ENCODE data around the gene PCCA. TPM values are rescaled to one million over a fixed set of nuclear protein-coding genes. Genes with fewer than 3 reads are reported as not detected.

Gene PCCA
- total RNA-seq, 1 donor from 2014 or later: 15.3 TPM

DNA sequence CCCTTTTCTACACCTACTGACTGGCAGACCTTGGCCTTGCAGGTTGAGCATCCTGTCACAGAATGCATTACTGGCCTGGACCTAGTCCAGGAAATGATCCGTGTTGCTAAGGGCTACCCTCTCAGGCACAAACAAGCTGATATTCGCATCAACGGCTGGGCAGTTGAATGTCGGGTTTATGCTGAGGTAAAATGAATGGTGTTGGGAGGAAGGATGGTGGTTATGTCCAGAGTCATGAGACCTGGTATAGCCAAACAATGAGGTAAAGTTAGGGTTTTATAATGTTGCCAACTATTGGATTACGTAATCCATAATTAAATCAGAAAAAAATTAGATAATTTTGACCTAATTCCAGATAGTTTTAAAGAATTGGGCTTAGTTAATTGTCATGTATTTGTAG lies 212.5 kb downstream of the PCCA start:
- ChIA-PET CTCF (no interaction called here), POLR2A (no interaction called here)
- H3K4me3 Mint-ChIP-seq: no peak overlapping the region
- H3K4me1 Mint-ChIP-seq: no peaks in the 10 kb centered on the region
- intact Hi-C loops (cut with micrococcal nuclease): no loop called here
- no peak overlapping the region for H3K27ac Mint-ChIP-seq
- DNase-seq (no peak), ATAC-seq (ENCODE audit: low read depth) (no peak)
- H3K9me3 Mint-ChIP-seq: no peaks in the 10 kb centered on the region
- no peaks in the 10 kb centered on the region for H3K36me3 Mint-ChIP-seq (ENCODE audit: low read depth)
- H3K27me3 Mint-ChIP-seq: no peaks in the 10 kb centered on the region
- TF ChIP-seq, protein P1, sequence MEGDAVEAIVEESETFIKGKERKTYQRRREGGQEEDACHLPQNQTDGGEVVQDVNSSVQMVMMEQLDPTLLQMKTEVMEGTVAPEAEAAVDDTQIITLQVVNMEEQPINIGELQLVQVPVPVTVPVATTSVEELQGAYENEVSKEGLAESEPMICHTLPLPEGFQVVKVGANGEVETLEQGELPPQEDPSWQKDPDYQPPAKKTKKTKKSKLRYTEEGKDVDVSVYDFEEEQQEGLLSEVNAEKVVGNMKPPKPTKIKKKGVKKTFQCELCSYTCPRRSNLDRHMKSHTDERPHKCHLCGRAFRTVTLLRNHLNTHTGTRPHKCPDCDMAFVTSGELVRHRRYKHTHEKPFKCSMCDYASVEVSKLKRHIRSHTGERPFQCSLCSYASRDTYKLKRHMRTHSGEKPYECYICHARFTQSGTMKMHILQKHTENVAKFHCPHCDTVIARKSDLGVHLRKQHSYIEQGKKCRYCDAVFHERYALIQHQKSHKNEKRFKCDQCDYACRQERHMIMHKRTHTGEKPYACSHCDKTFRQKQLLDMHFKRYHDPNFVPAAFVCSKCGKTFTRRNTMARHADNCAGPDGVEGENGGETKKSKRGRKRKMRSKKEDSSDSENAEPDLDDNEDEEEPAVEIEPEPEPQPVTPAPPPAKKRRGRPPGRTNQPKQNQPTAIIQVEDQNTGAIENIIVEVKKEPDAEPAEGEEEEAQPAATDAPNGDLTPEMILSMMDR (IDR thresholded peaks at IDR 0.05): no peak

DNA sequence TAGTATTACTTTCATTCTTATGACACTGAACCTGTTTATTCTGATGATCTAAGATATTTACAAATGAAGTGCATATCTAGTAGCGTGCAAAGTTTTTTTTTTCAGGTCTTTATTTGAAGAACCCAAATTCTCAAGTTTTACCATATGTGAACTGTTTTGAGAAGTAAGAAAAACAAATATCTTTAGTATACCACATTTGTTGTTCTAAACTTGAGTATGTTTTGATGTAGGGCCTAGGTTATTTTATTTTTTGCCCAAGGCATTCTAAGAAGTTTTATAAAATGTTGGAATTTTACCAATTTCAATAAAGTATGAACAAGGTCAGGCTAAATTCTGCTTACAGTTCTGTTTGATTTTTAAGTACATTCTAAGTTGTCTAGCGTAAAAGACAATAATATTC lies 213.5 kb downstream of the PCCA start:
- CTCF ChIA-PET: no interaction called here
- Mint-ChIP-seq H3K27ac (no peak overlapping the region), H3K27me3 (no peaks in the 10 kb centered on the region), H3K36me3 (ENCODE audit: low read depth) (no peaks in the 10 kb centered on the region), H3K4me3 (no peak overlapping the region), H3K9me3 (no peaks in the 10 kb centered on the region), H3K4me1 (no peaks in the 10 kb centered on the region)
- intact Hi-C loops (cut with micrococcal nuclease): no loop called here
- ATAC-seq (ENCODE audit: low read depth) (no peak), DNase-seq (no peak)
- POLR2A ChIA-PET: no interaction called here
- TF ChIP-seq, protein P1 (IDR thresholded peaks at IDR 0.05): no peak

DNA sequence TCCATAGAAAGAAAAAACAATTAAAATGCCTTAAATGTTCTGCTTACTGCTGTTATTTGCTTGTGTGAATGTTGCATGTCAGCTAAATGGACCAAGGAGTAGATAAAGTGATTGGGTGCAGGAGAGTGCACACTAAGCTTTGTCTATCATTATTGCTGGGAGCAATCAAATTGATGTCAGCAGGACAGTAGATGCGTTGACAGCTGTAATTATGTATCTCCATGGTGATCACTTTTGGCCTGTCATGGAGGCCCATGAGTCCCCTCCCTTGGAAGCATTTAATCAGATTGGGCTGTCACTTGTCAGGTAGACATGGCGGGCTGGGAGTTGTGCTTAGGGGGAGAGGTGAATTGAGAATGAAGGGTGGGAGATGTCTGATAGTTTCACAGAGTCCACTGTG lies 215.3 kb downstream of the PCCA start:
- no peak for DNase-seq
- no peaks in the 10 kb centered on the region for H3K4me1 Mint-ChIP-seq
- H3K36me3 Mint-ChIP-seq (ENCODE audit: low read depth): no peaks in the 10 kb centered on the region
- no peak overlapping the region for H3K27ac Mint-ChIP-seq
- intact Hi-C loops (cut with micrococcal nuclease): no loop called here
- POLR2A ChIA-PET: no interaction called here
- TF ChIP-seq, protein P1 (IDR thresholded peaks at IDR 0.05): no peak
- no peaks in the 10 kb centered on the region for H3K9me3 Mint-ChIP-seq
- no peaks in the 10 kb centered on the region for H3K27me3 Mint-ChIP-seq
- ATAC-seq (ENCODE audit: low read depth): no peak
- H3K4me3 Mint-ChIP-seq: no peak overlapping the region
- CTCF ChIA-PET: no interaction called here

DNA sequence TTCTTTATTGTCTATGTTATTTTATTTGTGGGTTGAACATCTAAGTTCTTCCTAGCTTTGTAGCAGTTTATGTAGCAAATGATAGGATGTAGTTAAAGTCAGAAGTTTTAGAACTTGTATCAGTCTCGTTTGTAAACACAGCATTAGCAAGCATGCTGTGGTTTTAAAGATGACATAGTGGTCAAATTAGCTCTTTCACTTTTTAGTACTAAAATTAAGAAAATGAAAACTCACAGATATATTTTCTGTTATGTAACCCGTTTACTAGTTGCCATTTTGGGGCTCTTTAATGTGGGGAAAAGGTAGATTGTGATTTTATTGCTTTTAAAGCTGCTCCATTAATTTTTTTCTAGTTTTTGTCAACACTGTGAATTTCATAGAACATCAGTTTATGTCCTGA lies 216.5 kb downstream of the PCCA start:
- Mint-ChIP-seq H3K27me3 (no peaks in the 10 kb centered on the region), H3K4me1 (no peaks in the 10 kb centered on the region), H3K27ac (no peak overlapping the region), H3K36me3 (ENCODE audit: low read depth) (no peaks in the 10 kb centered on the region), H3K4me3 (no peak overlapping the region), H3K9me3 (no peaks in the 10 kb centered on the region)
- DNase-seq (no peak), ATAC-seq (ENCODE audit: low read depth) (no peak)
- POLR2A ChIA-PET: no interaction called here
- intact Hi-C loops (cut with micrococcal nuclease): no loop called here
- TF ChIP-seq, protein P1 (IDR thresholded peaks at IDR 0.05): no peak
- CTCF ChIA-PET: no interaction called here

DNA sequence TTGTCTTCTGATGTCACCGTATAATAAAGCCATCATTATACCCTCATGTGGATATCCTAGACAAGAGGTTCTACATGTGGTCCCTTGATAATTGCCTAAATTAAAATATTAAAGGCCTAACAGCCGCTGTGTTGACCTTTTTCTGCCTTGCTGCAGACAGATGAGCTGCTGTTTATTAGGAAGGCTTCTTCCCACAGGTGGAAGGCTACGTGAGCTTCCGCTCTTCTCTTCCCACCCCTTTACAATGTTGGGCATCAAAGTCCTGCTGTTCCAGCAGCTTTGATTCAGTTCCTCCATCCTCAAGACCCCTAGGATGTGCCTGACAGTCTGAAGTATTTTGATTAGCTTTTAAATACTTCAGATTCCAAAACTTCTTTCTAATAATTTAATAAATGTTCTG lies 217.1 kb downstream of the PCCA start:
- Mint-ChIP-seq H3K4me3 (no peak overlapping the region), H3K4me1 (no peaks in the 10 kb centered on the region), H3K27ac (no peak overlapping the region), H3K27me3 (no peaks in the 10 kb centered on the region), H3K36me3 (ENCODE audit: low read depth) (no peaks in the 10 kb centered on the region), H3K9me3 (no peaks in the 10 kb centered on the region)
- DNase-seq (no peak), ATAC-seq (ENCODE audit: low read depth) (no peak)
- TF ChIP-seq, protein P1 (IDR thresholded peaks at IDR 0.05): no peak
- ChIA-PET CTCF (no interaction called here), POLR2A (no interaction called here)
- intact Hi-C loops (cut with micrococcal nuclease): no loop called here
